ENCODE measurements around the gene RNF31. TPM values are rescaled to one million over a fixed set of nuclear protein-coding genes. Genes with fewer than 3 reads are reported as not detected.
A peak's percentile ranks its signal among the peaks of the same experiment; 100 is the strongest.

Gene RNF31
- total RNA-seq, 1 donor from 2014 or later, result 23.2 TPM

DNA sequence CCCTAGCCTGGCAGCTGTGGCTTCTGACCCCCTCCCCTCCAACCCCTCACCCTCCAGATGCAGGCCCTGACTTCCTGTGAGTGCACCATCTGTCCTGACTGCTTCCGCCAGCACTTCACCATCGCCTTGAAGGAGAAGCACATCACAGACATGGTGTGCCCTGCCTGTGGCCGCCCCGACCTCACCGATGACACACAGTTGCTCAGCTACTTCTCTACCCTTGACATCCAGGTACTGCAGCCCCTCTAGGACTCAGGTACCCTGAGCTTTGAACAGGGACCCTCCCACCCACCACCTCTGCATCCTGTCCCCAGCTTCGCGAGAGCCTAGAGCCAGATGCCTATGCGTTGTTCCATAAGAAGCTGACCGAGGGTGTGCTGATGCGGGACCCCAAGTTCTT, 7.8 kb downstream of the RNF31 start:
- no peak for FAIRE-seq

GRCh38 chr14:24156840-24157239, 9.5 kb downstream of the RNF31 start:
- no peak for DNase-seq (ENCODE audit: low spot score in 2 of 2)
- no peak for FAIRE-seq

More for the DNA sequence above, 7.8 kb downstream of the RNF31 start:
- no peak for DNase-seq (ENCODE audit: low spot score in 2 of 2)

DNA sequence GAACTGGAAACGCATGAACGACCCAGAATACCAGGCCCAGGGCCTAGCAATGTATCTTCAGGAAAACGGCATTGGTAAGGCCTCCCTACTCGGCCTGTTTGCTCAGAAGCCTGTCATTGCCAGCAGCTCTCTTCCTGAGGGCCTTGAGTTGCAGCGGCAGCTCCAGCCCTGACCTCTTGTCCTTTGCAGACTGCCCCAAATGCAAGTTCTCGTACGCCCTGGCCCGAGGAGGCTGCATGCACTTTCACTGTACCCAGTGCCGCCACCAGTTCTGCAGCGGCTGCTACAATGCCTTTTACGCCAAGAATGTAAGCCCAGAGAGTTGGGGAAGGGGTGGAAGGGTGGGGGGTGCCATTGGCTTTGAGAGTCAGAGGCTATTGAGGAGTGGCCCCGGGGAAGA, 10.0 kb downstream of the RNF31 start:
- no peak for DNase-seq (ENCODE audit: low spot score in 2 of 2)
- FAIRE-seq, result no peak

GRCh38 chr14:24159777-24160498, 12.6 kb downstream of the RNF31 start:
- FAIRE-seq (no peak), DNase-seq (ENCODE audit: low spot score in 2 of 2) (no peak)

GRCh38 chr14:24160499-24160849, 13.2 kb downstream of the RNF31 start:
- FAIRE-seq, result no peak
- DNase-seq (ENCODE audit: low spot score in 2 of 2), result no peak

DNA sequence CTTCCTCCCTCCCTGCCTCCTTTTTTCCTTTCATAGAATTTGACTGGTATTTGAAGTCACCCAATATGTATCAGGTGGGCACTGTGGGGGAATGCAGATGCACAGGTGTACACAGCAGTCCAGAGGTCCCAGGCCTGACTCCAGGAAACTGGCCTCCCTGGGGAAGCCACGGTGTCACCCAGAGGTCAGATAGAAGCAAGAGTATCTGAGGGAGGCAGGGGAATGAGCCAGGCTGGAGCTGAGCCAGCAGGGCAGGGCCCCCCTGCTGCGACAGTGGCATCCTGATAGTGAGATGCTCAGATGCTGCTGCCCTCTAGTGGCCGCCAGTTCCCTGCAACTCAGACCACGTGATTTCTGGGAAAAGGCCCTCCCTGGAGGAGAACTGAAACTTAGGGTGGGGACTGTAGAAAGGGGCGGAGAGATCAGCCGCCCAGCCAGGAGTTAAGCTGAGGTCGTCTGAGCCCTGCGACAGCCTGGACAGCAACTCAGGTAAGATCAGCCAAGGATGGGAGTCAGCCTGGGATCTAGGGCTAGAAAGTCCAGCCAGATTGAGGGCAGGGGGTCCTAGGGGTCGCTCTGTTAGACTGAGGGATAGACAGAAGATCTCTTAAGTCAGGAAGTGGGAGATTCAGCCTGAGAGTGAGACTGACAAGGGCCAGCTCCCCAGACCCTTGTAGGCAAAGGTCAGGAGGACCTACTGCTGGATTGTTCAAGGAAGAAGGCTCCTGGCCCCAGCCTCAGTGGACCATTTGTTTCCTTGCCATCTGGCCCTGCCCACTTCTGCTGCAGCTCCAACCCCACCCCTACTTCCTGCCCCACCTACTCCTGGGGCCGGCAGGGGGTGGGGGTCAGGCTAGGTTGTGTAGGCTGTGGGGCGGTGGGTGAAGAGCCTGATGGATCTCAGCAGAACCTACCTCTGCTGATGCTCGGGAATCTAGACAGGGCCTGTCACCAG, 13.8 kb downstream of the RNF31 start, which contains the start of gene IRF9:
IRF9 (plus strand) TSS at position 416 of the 955 bp plus-strand sequence. CDS start 880 bp downstream, outside the sequence.
- DNase-seq (ENCODE audit: low spot score in 2 of 2) (peak; percentile 91 to 97), FAIRE-seq (no peak)

DNA sequence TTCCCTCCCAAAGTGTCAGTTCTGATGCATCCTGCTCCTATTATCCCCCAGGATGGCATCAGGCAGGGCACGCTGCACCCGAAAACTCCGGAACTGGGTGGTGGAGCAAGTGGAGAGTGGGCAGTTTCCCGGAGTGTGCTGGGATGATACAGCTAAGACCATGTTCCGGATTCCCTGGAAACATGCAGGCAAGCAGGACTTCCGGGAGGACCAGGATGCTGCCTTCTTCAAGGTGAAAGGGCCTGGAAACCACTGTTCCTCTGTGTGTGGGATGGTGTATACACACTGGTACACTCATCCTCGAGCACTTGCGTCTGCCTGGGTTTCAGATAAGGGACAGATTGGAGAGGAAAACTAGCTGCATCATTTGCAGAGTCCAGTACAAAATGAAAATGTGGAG, 14.8 kb downstream of the RNF31 start:
- peak in 1 of 2 donors; percentile 38 for DNase-seq (ENCODE audit: low spot score in 2 of 2)

DNA sequence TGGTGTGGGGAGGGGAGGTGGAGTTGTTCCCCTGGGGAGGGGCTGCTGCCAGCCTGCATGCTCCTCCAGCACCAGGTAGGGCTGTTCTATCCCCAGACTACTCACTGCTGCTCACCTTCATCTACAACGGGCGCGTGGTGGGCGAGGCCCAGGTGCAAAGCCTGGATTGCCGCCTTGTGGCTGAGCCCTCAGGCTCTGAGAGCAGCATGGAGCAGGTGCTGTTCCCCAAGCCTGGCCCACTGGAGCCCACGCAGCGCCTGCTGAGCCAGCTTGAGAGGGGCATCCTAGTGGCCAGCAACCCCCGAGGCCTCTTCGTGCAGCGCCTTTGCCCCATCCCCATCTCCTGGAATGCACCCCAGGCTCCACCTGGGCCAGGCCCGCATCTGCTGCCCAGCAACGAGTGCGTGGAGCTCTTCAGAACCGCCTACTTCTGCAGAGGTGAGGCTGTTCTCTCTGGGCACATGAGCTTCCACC, 17.3 kb downstream of the RNF31 start:
- FAIRE-seq, result no peak

More for the DNA sequence above, 14.8 kb downstream of the RNF31 start:
- FAIRE-seq, result no peak

GRCh38 chr14:24165785-24166184, 18.5 kb downstream of the RNF31 start:
- FAIRE-seq, result no peak
- DNase-seq (ENCODE audit: low spot score in 2 of 2), result no peak

More for the DNA sequence above, 17.3 kb downstream of the RNF31 start:
- no peak for DNase-seq (ENCODE audit: low spot score in 2 of 2)

GRCh38 chr14:24167469-24168114, 20.3 kb downstream of the RNF31 start:
- no peak for DNase-seq (ENCODE audit: low spot score in 2 of 2)
- no peak for FAIRE-seq

DNA sequence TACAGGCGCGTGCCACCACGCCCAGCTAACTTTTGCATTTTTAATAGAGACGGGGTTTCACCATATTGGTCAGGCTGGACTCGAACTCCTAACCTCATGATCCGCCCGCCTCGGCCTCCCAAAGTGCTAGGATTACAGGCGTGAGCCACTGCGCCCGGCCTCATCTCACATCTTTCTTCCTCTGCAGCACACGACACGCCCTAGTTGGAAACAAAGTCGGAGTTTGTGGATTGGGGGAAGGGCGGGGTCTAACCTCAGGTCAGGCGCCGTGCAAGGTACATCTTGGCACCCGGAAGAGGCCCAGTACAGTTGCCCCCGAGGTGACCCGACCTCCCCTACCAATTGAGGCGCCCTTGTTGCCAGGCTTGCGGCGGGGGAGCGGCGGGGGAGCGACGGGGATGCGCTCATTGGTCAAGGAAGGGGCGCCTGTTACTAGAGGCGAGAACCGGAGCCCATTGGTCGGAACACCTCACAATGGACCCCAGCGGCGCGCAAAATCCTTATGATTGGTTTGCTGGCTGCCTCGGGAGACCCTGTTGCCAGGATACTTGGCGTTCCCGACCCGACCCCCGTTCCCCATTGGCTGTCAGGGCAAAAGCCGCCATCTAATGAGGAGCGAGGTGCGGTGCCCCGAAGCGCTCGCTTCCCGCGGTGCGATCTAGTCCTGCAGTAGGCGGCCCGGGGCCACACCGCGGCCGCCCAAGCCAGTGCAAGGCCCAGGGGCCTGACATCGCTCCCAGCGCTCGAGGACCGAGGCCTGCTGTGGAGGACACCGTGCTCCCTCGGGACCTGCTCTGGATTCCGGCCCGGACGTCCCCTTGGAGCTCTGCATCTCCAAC, 24.3 kb downstream of the RNF31 start, which contains the start of gene REC8:
REC8 (plus strand) TSS at position 659 of the 839 bp plus-strand sequence. CDS start 473 bp downstream, outside the sequence.
- no peak for FAIRE-seq
- DNase-seq (ENCODE audit: low spot score in 2 of 2), result peak; percentile 80 to 93

DNA sequence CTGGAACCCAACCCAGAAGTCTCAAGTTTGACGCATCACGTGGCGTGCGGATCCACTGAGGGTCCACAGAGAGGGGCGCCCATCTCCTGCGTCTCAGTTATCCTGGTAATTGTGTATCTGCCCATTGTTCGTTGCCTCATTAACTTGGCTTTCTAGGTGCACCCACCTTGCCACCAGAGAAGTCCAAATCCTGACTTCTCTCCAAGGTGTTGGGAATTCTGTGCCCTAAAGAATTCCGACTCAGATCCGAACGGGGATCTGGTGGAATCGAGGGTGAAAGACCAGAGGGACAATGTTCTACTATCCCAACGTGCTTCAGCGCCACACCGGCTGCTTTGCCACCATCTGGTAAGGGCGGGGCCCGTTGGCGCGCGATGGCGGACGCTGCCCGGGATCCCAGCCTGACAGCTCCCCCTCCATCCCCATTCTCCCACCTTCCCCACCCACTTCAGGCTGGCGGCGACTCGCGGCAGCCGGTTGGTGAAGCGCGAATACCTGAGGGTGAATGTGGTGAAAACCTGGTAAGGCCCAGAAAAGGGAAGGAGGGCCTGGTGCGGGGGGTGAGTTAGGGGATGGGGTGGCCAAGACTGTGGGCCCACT, 25.1 kb downstream of the RNF31 start:
- no peak for FAIRE-seq
- no peak for DNase-seq (ENCODE audit: low spot score in 2 of 2)

DNA sequence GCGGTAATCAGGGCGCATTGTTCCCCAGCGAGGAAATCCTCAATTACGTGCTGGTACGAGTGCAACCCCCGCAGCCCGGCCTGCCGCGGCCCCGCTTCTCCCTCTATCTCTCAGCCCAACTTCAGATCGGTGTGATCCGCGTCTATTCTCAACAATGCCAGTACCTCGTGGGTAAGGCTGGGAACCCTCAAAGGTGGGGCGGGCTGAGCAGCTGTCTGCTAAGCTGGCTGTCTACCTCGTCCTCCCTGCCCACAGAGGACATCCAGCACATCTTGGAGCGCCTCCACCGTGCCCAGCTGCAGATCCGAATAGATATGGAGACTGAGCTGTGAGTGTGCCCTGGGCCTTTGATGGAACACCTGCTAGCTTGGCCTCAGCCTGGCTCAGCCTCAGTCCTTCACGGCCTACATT, 25.6 kb downstream of the RNF31 start:
- FAIRE-seq (no peak), DNase-seq (ENCODE audit: low spot score in 2 of 2) (no peak)

GRCh38 chr14:24176599-24176998, 29.3 kb downstream of the RNF31 start:
- DNase-seq (ENCODE audit: low spot score in 2 of 2), result no peak
- no peak for FAIRE-seq

DNA sequence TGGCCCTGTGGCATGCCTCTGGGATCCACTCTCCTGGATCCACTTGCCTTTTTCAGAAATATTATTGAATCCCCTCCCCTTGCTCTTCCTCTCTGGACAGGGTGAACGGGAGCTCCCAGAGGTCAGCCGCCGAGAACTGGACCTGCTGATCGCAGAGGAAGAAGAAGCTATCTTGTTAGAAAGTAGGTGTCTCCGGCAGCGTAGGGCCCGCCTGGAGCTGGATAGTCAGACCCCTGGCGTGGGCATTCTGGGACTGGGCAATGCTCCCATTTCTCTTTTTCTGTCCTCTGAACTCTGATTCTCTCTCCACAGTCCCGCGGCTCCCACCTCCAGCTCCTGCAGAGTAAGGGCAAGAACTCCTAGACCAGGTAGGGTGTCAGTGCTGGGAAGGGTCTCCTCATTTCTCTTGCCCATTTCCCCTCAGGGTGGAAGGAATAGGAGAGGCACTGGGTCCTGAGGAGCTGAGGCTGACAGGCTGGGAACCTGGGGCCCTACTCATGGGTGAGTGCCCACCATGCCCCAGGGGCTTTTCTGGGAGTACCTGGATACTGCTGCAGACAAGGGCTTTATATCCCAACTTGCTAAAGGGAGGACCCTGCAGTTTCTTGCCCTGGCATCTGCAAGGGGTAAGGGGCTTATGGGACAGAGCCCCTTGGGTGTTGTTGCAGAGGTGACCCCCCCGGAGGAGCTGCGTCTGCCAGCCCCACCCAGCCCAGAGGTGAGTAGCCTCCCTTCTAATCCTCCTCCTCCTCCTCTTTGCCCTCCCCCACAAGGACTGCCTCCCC, 29.9 kb downstream of the RNF31 start:
- DNase-seq (ENCODE audit: low spot score in 2 of 2), result no peak
- FAIRE-seq, result no peak

- no peak for FAIRE-seq
- no peak for DNase-seq (ENCODE audit: low spot score in 2 of 2)
These were observed 30.6 kb downstream of the RNF31 start for GRCh38 chr14:24177891-24178290.

DNA sequence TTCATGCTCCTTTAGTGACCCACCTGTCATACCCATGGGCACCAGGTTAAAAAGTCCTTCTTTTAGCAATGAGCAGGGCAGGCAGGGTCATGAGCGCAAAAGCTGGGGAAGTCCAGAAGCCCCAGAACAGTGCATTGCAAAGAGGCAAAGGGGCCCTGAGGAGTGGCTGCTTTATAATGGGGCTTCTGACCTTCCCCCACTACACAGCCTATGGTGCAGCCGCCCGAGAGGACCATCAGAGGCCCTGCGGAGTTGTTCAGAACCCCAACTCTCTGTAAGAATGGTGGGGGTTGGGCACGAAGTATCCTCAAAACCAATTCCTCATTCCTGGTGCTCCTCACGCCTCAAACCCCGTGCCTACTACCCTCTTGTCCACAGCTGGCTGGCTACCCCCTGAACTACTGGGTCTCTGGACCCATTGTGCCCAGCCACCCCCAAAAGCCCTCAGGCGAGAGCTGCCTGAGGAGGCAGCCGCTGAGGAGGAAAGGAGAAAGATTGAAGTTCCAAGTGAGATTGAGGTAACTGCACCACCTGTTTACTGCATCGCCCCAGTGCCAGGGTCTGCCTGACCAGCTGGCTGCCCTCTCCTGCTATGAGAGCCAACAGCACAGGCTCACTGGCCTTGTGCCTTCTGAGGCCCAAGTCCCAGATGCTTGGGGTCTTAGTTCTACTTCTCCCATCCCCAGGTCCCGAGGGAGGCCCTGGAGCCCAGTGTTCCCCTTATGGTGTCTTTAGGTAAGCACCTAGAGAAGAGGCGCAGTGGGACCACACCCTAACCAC, 31.3 kb downstream of the RNF31 start:
- FAIRE-seq (no peak), DNase-seq (ENCODE audit: low spot score in 2 of 2) (no peak)
